ENCODE measurements around the gene NPHP4.

The NPHP4 gene

GRCh38 chr1:5989731-5990271, 2.4 kb downstream of the NPHP4 start:
- DNase-seq (ENCODE audit: low spot score), result no peak

GRCh38 chr1:5989286-5989605, 3.0 kb downstream of the NPHP4 start:
- no peak for DNase-seq (ENCODE audit: low spot score)

GRCh38 chr1:5988596-5989285, 3.5 kb downstream of the NPHP4 start:
- DNase-seq (ENCODE audit: low spot score), result no peak

GRCh38 chr1:5986018-5986417, 6.2 kb downstream of the NPHP4 start:
- DNase-seq (ENCODE audit: low spot score), result no peak

- no peak for DNase-seq (ENCODE audit: low spot score)
Measured at GRCh38 chr1:5985250-5985649, 7.0 kb downstream of the NPHP4 start.

- DNase-seq (ENCODE audit: low spot score), result peak; percentile 47
Measured at GRCh38 chr1:5983361-5984103, 8.7 kb downstream of the NPHP4 start.

GRCh38 chr1:5982868-5983267, 9.4 kb downstream of the NPHP4 start:
- DNase-seq (ENCODE audit: low spot score), result no peak

- DNase-seq (ENCODE audit: low spot score), result no peak
Measured at GRCh38 chr1:5982276-5982675, 9.9 kb downstream of the NPHP4 start.

- no peak for DNase-seq (ENCODE audit: low spot score)
Measured at GRCh38 chr1:5981009-5981380, 11.2 kb downstream of the NPHP4 start.

- DNase-seq (ENCODE audit: low spot score), result peak; percentile 72
Measured at GRCh38 chr1:5980314-5981008, 11.8 kb downstream of the NPHP4 start.

GRCh38 chr1:5979536-5980313, 12.5 kb downstream of the NPHP4 start:
- DNase-seq (ENCODE audit: low spot score), result no peak

GRCh38 chr1:5978452-5978851, 13.8 kb downstream of the NPHP4 start:
- no peak for DNase-seq (ENCODE audit: low spot score)

- no peak for DNase-seq (ENCODE audit: low spot score)
Measured at GRCh38 chr1:5977494-5978444, 14.5 kb downstream of the NPHP4 start.

- DNase-seq (ENCODE audit: low spot score), result no peak
Measured at GRCh38 chr1:5976726-5977493, 15.3 kb downstream of the NPHP4 start.

- DNase-seq (ENCODE audit: low spot score), result no peak
Measured at GRCh38 chr1:5976231-5976630, 16.0 kb downstream of the NPHP4 start.

- DNase-seq (ENCODE audit: low spot score), result peak; percentile 87
Measured at GRCh38 chr1:5975133-5975880, 16.9 kb downstream of the NPHP4 start.

- DNase-seq (ENCODE audit: low spot score), result no peak
Measured at GRCh38 chr1:5974631-5975030, 17.6 kb downstream of the NPHP4 start.

- DNase-seq (ENCODE audit: low spot score), result peak; percentile 59
Measured at GRCh38 chr1:5973771-5974170, 18.5 kb downstream of the NPHP4 start.

- DNase-seq (ENCODE audit: low spot score), result no peak
Measured at GRCh38 chr1:5972198-5972520, 20.1 kb downstream of the NPHP4 start.
